Epidermal melanocyte (primary cell): ENCODE data around the gene THRB.

ENCODE experiments used
- DNase-seq: peaks from one replicate; pipeline ENCODE4 v3.0.0; 2011; ENCODE audit warnings: low spot score; ENCODE audit not compliant: insufficient read length

Gene THRB

DNA sequence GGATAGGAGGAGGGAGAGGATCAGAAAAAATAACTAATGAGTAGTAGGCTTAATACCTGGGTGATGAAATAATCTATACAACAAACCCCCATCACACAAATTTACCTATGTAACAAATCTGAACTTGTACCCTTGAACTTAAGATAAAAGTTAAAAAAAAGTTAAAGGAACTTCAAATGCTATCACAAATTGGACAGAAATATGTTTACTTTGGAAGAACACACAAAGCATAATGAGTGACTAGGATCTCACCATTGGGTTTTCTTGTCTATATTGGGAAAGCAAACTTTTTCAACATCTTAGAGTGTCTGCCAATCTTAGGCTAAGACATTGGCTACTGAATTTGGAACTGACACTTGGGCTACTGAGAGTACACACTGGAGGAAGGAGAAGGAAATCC lies 140.4 kb downstream of the THRB start:
- DNase-seq, result no peak

DNA sequence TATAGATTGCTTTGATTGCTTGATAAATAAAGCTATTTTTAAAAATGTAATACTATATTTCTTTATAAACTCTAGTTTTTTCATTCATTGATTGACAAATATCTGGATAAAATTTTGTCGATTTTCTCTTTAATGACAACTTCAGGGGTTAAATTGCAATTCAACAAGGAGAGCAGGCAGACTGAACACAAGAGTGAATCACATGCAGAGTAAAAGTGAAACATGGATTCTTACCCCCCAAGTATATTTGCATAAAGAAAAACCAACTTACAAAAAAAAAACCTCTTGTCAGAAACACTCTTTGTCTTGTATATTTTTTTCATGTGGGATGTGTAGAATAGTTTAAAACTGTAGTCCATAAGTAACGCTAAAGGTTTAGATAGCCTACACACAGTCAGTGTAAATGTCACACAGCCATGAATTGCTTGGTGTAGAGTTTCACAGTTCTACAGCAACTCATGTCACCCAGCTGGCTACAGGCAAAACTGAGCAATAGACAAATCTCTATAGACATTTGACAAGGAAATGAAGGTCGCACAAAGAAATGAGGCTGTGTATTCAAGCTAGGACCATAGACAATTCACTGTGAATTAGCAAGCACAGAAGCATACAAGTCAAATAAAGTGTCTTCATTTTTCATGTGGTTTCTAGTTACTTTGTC lies 141.6 kb downstream of the THRB start:
- no peak for DNase-seq

DNA sequence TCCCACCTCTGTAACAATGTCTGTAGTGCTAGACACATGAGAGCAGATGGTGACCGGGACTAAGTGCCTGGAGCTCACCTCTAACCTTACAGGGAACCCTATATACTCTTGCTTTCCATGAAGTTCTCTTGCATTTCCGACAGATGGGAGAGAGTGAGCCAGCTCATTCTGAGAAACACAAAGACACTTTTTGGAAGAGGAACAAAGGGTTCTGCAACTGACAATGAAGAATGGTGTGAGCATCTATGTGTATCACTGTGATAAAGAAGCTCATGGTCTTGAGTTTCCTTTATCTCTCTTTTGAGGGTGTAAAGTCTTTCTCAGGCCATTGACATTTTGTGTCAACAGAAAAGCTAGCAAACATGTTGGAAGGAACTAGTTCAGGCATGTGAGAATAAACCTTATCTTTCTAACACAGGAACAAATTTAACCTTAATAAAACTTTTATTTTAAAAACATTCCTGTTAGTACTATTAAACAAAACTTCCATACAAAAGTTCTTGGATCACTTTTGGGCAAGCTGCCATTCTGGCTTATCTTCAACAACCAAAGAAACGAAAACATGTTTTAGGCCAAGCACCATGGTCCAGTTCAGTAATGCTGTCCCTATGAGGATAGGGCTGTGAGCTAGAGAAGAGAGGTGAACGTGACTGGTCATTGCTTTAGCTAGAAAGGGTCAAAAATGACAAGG lies 142.7 kb downstream of the THRB start:
- DNase-seq, result no peak

DNA sequence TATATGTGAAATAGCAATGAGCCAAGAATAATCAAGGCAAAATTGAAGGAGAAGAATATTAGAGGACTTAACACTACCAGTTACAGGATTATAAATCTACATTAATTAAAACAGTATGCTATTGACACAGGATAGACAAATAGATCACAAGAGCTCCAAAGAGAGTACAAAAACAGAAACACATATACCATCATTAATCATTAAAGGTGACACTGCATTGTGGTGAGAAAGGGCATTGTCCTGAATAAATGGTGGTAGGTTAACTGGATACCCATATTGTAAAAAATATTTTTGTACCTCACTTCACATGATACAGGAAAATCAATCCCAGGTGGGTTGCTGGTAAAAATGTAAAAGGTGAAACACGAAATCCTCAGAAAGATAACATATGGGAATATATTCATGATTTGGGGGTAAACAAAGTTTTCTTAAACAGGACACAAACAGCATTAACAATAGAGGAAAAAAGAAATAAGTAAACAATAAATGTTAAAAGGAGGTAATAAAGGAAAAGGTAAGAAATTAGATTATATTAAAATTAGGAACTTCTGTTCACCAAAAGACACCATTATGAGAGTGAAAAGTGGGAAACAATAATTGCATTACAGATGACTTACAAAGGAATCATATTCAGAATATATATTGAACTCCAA lies 145.2 kb downstream of the THRB start:
- no peak for DNase-seq

DNA sequence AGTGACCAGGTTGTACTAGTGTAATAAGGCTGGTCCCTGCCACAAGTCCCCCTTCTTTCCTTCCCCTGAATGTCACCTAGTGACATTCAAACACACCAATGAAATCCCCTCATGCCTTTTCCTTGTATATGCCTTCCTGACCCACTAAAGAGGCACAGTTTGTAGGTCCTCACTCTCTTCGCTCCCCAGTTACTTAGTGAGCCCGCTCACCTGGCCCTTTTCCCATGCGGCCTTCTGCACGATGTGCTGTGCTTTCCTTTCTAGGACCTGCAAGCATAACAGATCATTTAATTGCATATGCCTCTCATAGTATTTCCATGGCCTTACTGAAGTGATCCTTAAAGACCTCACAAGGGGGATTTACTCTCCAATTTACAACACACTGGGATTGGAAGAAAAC lies 146.3 kb downstream of the THRB start:
- no peak for DNase-seq

DNA sequence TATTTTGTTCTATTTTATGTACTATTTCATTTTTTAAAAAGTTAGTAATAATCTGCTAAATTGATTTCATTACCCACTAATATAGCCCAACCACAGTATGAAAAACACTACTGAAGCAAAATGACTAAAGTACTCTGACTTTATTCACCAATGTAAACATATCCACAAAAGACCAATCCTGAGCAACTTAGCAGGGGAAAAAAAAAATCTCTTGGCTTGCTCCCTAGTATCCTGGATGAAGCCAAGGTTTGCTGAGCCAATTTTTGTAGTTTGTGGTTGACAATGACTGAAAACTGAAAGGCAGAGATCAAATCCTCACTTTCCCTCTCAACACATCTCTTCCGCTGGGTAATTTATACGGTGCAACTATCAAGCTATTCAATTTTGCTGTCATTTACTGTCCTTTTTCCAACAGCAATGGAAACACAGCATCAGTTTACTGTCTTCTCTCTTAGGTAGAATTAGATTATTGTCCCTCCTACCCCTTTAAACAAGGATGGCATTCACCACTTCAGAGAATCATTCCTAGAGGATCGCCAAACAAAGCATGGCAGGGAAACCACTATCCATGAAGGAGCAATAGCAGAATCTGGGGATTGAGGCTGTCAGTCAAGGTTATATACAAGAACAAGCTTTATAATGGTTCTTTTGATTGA lies 149.7 kb downstream of the THRB start:
- no peak for DNase-seq

DNA sequence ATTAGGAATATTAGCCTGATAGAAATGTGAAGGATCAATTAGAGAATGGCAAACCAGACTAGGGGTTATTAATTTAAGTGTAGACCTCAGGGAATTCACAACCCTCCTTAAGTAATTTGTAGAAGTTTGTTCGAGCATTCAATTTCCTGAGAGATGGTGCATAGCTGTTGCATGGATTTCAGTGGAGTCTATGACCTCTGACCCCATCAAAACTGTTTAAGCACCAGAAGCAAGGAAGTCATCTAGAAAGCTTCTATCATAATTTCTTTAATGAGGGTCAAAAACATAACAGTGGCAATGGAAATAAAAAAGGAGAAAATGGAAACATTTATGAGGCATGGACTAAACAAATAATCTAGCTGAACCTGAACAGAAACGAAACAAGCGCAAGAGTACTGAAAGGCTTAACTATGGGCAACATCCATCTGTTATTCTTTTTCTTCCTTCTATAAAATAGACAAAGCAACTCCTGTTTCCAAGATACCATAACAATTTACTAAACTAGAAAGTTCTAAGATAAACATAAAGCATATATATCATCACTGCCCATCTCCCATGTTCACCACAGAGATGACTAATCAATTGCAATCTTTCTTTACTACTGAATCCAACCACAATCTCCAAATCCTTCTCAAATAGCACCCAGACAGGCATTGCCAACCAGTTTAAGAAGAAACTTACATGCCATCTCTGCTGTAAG lies 151.4 kb downstream of the THRB start:
- DNase-seq, result no peak

DNA sequence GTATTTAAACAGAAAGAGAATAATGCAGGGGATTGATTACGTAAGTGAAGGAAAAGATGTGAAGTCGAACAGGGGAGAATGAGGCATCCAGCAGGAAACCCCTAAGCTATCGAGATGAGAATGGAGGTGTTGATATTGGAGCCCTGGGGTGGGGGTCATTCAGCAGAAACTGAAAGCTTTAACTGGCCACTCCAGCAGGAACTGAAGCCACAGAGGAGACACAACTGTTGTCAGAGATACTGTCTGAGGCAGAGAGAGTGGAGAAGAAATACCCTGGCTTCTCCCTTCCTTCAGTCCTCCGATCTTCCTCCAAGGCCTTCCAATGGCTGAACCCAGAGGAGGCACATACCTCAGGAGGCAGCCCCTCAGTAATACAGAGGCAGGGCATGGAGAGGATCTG lies 152.4 kb downstream of the THRB start:
- DNase-seq, result no peak

DNA sequence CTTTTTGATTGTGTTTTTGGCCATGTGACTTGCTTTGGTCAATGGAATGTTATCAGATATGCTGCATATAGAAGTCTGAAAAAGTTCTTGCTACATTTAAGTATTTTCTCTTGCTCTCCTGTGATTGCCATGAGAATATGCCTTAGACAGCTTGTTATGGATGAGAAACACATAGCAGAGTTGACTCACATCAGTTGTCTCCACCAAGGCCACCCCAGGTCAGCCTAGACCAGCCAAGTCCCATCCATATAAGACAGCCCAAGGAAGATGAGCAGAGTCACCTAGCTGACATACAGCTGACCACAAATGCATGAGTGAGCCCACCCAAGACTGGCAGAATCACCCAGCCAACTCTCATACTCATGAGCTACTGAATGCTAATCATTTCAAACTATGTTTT lies 153.0 kb downstream of the THRB start:
- DNase-seq, result no peak

DNA sequence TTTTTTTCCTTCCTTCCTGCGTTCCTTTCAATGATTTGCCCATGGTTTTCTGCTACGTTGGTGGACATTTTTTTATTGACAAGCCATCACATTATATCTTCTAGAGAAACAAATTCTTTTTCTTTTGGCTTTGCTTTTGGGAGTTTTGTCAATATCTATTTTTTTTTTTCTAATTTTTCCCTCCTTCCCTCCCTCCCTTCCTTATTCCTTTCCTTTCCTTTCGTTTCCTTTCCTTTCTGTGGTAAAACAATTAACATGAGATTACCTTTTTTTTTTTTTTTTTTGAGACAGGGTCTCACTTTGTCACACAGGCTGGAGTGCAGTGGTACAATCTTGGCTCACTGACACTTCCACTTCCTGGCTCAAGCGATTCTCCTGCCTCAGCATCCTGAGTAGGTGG lies 153.7 kb downstream of the THRB start:
- no peak for DNase-seq

DNA sequence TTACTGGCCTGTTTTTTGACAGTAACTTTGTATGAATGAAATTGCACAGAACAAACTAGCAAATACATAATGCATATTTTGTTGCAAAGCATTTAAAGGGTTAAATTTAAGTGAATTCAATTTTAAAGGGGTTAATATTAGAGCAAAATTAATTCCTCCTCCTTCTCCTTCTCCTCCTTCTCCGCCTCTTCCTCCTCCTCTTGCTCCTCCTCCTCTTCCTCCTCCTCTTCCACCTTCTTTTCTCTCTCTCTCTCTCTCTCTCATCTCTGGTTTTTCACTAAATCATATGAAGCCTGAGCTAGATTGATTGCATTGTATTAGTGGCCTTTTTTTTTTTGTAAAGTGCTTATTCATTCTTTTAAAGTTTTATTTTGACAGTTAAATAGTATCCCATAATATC lies 154.5 kb downstream of the THRB start:
- no peak for DNase-seq

- no peak for DNase-seq
Observed at GRCh38 chr3:24339266-24339825, 155.3 kb downstream of the THRB start.

GRCh38 chr3:24338409-24339130 lies 156.1 kb downstream of the THRB start:
- DNase-seq, result no peak

DNA sequence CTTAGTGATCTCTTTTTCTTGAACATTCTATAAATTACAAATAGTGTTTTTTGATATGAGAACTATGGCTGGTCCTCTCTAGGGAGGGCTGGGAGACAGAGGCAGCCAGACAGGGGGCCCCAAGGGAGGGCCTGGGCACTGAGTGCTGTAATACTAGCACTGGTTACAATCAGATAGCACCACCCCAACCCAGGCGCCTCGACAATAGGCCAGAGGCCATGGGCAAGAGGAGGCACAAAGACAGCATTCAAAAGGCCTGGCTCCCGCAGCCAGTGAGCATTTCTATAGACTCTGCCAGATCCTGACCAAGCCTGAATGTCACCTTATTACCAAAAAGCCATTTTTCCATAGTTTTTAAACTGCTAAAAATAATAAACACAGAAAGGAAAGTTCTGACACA lies 158.5 kb downstream of the THRB start:
- no peak for DNase-seq

- DNase-seq, result no peak
Observed at GRCh38 chr3:24332092-24332491, 162.6 kb downstream of the THRB start.

- no peak for DNase-seq
Observed at GRCh38 chr3:24323272-24323671, 171.4 kb downstream of the THRB start.

- no peak for DNase-seq
Observed at GRCh38 chr3:24320601-24321000, 174.0 kb downstream of the THRB start.

DNA sequence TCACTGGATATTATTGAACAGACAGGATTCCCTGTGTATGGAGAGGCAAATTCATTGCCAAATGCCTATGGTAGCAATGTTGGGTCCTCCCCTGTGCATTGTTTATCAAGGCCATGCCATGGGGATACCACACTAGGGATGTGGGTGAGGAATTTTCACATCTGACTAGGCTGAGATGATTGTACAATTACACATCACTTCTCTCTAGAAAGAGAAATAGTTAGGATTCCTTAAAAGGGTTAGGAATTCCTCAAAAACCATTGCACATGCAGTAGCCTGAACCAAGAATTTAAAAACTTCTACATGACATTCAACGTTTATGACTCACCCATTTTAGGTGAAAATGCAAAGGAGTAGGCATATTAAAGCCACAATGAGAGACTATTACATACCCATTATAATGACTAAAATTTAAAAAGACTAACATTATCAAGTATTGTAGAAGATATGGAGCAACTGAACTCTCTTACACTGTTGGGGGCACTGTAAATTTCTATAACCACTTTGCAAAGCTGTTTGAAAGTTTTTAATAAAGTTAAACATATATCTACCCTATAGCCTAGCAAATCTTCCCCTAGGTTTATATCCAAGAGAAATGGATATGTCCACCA lies 175.9 kb downstream of the THRB start:
- no peak for DNase-seq

GRCh38 chr3:24316887-24317383 lies 177.7 kb downstream of the THRB start:
- DNase-seq, result no peak

- no peak for DNase-seq
Observed at GRCh38 chr3:24315971-24316370, 178.7 kb downstream of the THRB start.
